ENCODE measurements around the gene SNX21.

DNA sequence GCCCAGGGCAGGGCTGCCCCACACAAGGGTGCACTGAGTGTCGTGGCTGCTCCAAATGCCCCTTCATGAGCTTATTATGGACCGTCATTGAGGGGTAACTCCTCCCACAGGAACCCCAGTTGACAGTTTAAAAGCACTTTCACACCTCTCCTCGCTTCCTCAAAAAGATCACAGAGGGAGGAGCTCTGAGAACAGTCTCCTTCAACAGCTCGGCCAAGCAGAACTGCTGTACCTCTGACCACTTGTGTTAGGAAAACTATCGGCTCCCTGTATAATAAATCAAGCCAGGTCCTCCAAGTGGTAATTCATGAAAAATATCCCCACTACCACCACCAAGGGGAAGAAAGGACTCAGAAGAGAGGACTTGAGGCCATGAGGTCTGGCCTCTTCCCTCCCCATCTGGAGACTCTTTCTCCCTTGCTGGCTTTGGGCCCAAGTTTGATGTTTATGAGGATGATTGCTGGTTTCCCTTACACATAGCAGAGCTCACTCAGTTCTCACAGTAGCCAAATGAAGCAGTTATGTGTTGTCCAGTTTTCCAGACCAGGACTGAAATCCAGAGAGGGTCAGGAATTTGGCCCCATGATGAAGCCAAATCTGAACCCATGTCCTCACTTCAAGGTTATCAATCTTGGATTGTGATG is 8.7 kb downstream of the SNX21 start:
- TF ChIP-seq POLR2AphosphoS5 (IDR thresholded peaks at IDR 0.05; ENCODE audit: insufficient read depth, low read depth, low read length) (no peak), EZH2 (IDR thresholded peaks at IDR 0.05; ENCODE audit: borderline replicate concordance, low read depth, low read length, severe bottlenecking) (no peak), POLR2A (IDR thresholded peaks at IDR 0.05; ENCODE audit: low read depth, low read length) (no peak), JUN (IDR thresholded peaks at IDR 0.05; ENCODE audit: borderline replicate concordance, insufficient read depth, insufficient read length, low read depth) (no peak)
- TF ChIP-seq, protein P1, sequence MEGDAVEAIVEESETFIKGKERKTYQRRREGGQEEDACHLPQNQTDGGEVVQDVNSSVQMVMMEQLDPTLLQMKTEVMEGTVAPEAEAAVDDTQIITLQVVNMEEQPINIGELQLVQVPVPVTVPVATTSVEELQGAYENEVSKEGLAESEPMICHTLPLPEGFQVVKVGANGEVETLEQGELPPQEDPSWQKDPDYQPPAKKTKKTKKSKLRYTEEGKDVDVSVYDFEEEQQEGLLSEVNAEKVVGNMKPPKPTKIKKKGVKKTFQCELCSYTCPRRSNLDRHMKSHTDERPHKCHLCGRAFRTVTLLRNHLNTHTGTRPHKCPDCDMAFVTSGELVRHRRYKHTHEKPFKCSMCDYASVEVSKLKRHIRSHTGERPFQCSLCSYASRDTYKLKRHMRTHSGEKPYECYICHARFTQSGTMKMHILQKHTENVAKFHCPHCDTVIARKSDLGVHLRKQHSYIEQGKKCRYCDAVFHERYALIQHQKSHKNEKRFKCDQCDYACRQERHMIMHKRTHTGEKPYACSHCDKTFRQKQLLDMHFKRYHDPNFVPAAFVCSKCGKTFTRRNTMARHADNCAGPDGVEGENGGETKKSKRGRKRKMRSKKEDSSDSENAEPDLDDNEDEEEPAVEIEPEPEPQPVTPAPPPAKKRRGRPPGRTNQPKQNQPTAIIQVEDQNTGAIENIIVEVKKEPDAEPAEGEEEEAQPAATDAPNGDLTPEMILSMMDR (IDR thresholded peaks at IDR 0.05; ENCODE audit: extremely low read depth in 1 of 2, insufficient read depth in 1 of 2, low read depth in 1 of 2, low read length in 2 of 2): no peak
- TF ChIP-seq, protein P2, sequence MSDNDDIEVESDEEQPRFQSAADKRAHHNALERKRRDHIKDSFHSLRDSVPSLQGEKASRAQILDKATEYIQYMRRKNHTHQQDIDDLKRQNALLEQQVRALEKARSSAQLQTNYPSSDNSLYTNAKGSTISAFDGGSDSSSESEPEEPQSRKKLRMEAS (IDR thresholded peaks at IDR 0.05; ENCODE audit: insufficient read depth, insufficient read length): no peak
